ENCODE measurements around the gene ADARB2. TPM values are rescaled to one million over a fixed set of nuclear protein-coding genes. Genes with fewer than 3 reads are reported as not detected.

Gene ADARB2
- not detected in 2 replicates for total RNA-seq

GRCh38 chr10:1737222-1738061, at the start of gene ADARB2:
Gene ADARB2 (minus strand): TSS chr10:1737525.

